IPS DF 19.7 (cell line): ENCODE results near the gene AXDND1.
"Not testable (repeated sequence)": the region's sequence is repeated elsewhere in the genome, so short reads cannot be mapped to it uniquely, and the experiment has no call there.

ENCODE experiments used
- DNase-seq: peaks from one replicate; pipeline ENCODE4 v3.0.0-alpha.2; 2013; ENCODE audit warnings: low read depth, low spot score

The AXDND1 gene

GRCh38 chr1:179366093-179366800, 476 bp downstream of the AXDND1 start:
- no peak for DNase-seq

- DNase-seq: no peak
Observed at GRCh38 chr1:179369751-179370341, 4.1 kb downstream of the AXDND1 start.

GRCh38 chr1:179372160-179372559, 6.4 kb downstream of the AXDND1 start:
- DNase-seq: no peak

- DNase-seq: no peak
Observed at GRCh38 chr1:179376223-179376622, 10.5 kb downstream of the AXDND1 start.

GRCh38 chr1:179380299-179380698, 14.5 kb downstream of the AXDND1 start:
- DNase-seq: no peak

GRCh38 chr1:179384027-179384426, 18.3 kb downstream of the AXDND1 start:
- DNase-seq: no peak

GRCh38 chr1:179385510-179385909, 19.7 kb downstream of the AXDND1 start:
- no peak for DNase-seq

- no peak for DNase-seq
Observed at GRCh38 chr1:179393721-179394120, 27.9 kb downstream of the AXDND1 start.

GRCh38 chr1:179399399-179399798, 33.6 kb downstream of the AXDND1 start:
- not testable (repeated sequence) for DNase-seq

- DNase-seq: not testable (repeated sequence)
Observed at GRCh38 chr1:179417760-179418159, 52.0 kb downstream of the AXDND1 start.

- DNase-seq: not testable (repeated sequence)
Observed at GRCh38 chr1:179418706-179419105, 52.9 kb downstream of the AXDND1 start.

GRCh38 chr1:179424610-179425009, 58.8 kb downstream of the AXDND1 start:
- DNase-seq: no peak

GRCh38 chr1:179425186-179425585, 59.4 kb downstream of the AXDND1 start:
- DNase-seq: no peak

- no peak for DNase-seq
Observed at GRCh38 chr1:179437171-179437570, 71.4 kb downstream of the AXDND1 start.

- DNase-seq: not testable (repeated sequence)
Observed at GRCh38 chr1:179439646-179440045, 73.9 kb downstream of the AXDND1 start.

GRCh38 chr1:179440301-179440700, 74.5 kb downstream of the AXDND1 start:
- not testable (repeated sequence) for DNase-seq

GRCh38 chr1:179440971-179441370, 75.2 kb downstream of the AXDND1 start:
- no peak for DNase-seq

- DNase-seq: no peak
Observed at GRCh38 chr1:179441501-179441900, 75.7 kb downstream of the AXDND1 start.

GRCh38 chr1:179442846-179443245, 77.1 kb downstream of the AXDND1 start:
- not testable (repeated sequence) for DNase-seq

GRCh38 chr1:179445593-179445992, 79.8 kb downstream of the AXDND1 start:
- DNase-seq: no peak

- peak; percentile 30 for DNase-seq
Observed at GRCh38 chr1:179447489-179447888, 81.7 kb downstream of the AXDND1 start.

- no peak for DNase-seq
Observed at GRCh38 chr1:179448437-179449149, 82.8 kb downstream of the AXDND1 start.
